SK-N-SH (cell line): ENCODE results near the gene C14orf180. TPM values are rescaled to one million over a fixed set of nuclear protein-coding genes. Genes with fewer than 3 reads are reported as not detected.

ENCODE experiments used
- CTCF ChIA-PET: fragments of 300-600, 350-600 bp; formaldehyde crosslinking; extraction: SDS; loops from one replicate; lab custom pipeline; 2021; lab: Yijun Ruan, JAX
- POLR2A ChIA-PET: fragments of 350-600 bp; sonication (Branson Sonifier 250); formaldehyde crosslinking; extraction: SDS; loops from one replicate; lab custom pipeline; 2020; ENCODE audit warnings: antibody characterized with exemption, inconsistent platforms; lab: Yijun Ruan, JAX
- DNase-seq: peaks from one replicate; pipeline ENCODE4 v3.0.0; 2012
- H2AFZ ChIP-seq: fragments of 200-600 bp; sonication (generic); 2 replicates; pipeline ENCODE4 v1.8.1; 2016; ENCODE audit warnings: antibody characterized with exemption, mild to moderate bottlenecking, low read depth
- H3F3A ChIP-seq: fragments of 200-600 bp; sonication (generic); replicated peaks from 2 replicates; pipeline ENCODE3; 2016; ENCODE audit warnings: antibody characterized with exemption, mild to moderate bottlenecking; ENCODE audit not compliant: insufficient read depth
- H3K27ac ChIP-seq, 2 experiments: fragments of 200-500 bp in 1 of 2; fragments of 200-600 bp in 1 of 2; sonication (Bioruptor generic) in 1 of 2; sonication (generic), shearing (Covaris generic) in 1 of 2; 2 replicates each; pipeline versions ENCODE4 v1.5.1 to v1.6.1; 2014 to 2016; ENCODE audit warnings: low read depth in 2 of 2, inconsistent platforms in 1 of 2, low read length in 1 of 2, mild to moderate bottlenecking in 1 of 2, mixed read lengths in 1 of 2
- H3K27me3 ChIP-seq: fragments of 200-600 bp; sonication (generic), shearing (Covaris generic); 2 replicates; pipeline ENCODE4 v1.6.1; 2016; ENCODE audit warnings: mixed run types; ENCODE audit not compliant: insufficient read depth
- H3K36me3 ChIP-seq, 2 experiments: fragments of 200-500 bp in 1 of 2; fragments of 200-600 bp in 1 of 2; sonication (Bioruptor generic) in 1 of 2; sonication (generic) in 1 of 2; replicated peaks in 1 of 2; 2 replicates each; pipeline versions ENCODE3 to v1.5.1; 2014 to 2016; ENCODE audit warnings: low read length in 1 of 2, mild to moderate bottlenecking in 1 of 2; ENCODE audit not compliant: insufficient read depth in 2 of 2, control insufficient read depth in 1 of 2
- H3K4me1 ChIP-seq, 2 experiments: fragments of 200-500 bp in 1 of 2; fragments of 200-600 bp in 1 of 2; sonication (Bioruptor generic) in 1 of 2; sonication (generic), shearing (Covaris generic) in 1 of 2; 2 replicates each; pipeline versions ENCODE4 v1.5.1 to v1.6.1; 2014 to 2016; ENCODE audit warnings: low read depth in 1 of 2, low read length in 1 of 2, mixed run types in 1 of 2; ENCODE audit not compliant: insufficient read depth in 2 of 2, control insufficient read depth in 1 of 2
- H3K4me2 ChIP-seq: fragments of 200-600 bp; sonication (generic), shearing (Covaris generic); 2 replicates; pipeline ENCODE4 v1.6.1; 2017; ENCODE audit warnings: mixed run types
- H3K4me3 ChIP-seq, 2 experiments: fragments of 200-500 bp in 1 of 2; fragments of 200-600 bp in 1 of 2; sonication (Bioruptor generic) in 1 of 2; sonication (generic), shearing (Covaris generic) in 1 of 2; 2 replicates each; pipeline versions ENCODE4 v1.5.1 to v1.8.1; 2014 to 2016; ENCODE audit warnings: low read depth in 2 of 2, inconsistent platforms in 1 of 2, low read length in 1 of 2, mild to moderate bottlenecking in 1 of 2, mixed read lengths in 1 of 2, moderate library complexity in 1 of 2
- H3K79me2 ChIP-seq: fragments of 200-600 bp; sonication (generic); 2 replicates; pipeline ENCODE4 v1.8.1; 2017; ENCODE audit warnings: mild to moderate bottlenecking; ENCODE audit not compliant: insufficient read depth
- H3K9ac ChIP-seq: fragments of 200-600 bp; sonication (generic); 2 replicates; pipeline ENCODE4 v1.6.1; 2017; ENCODE audit warnings: mixed run types
- H3K9me2 ChIP-seq: fragments of 200-600 bp; sonication (generic); 2 replicates; pipeline ENCODE4 v1.6.1; 2017; ENCODE audit warnings: mixed run types
- H3K9me3 ChIP-seq: fragments of 200-600 bp; sonication (generic); 2 replicates; pipeline ENCODE4 v1.6.1; 2017; ENCODE audit warnings: mixed run types, mild to moderate bottlenecking, moderate library complexity
- H4K20me1 ChIP-seq: fragments of 200-600 bp; sonication (generic); 2 replicates; pipeline ENCODE4 v1.6.1; 2017; ENCODE audit warnings: mild to moderate bottlenecking, mixed run types; ENCODE audit not compliant: insufficient read depth
- CHD2 ChIP-seq: fragments of 150-350 bp; IDR thresholded peaks from 2 replicates; pipeline ENCODE4 v1.6.1; 2018; ENCODE audit warnings: low read length; ENCODE audit not compliant: partially characterized antibody
- EP300 ChIP-seq, 2 experiments: IDR thresholded peaks; 2 replicates each; pipeline versions ENCODE4 v1.4.0 to v1.6.1; 2012; ENCODE audit warnings: borderline replicate concordance in 1 of 2, low read depth in 1 of 2, low read length in 1 of 2
- FOXM1 ChIP-seq: IDR thresholded peaks from 2 replicates; pipeline ENCODE4 v1.4.0; 2012; ENCODE audit warnings: low read depth, mild to moderate bottlenecking
- GABPA ChIP-seq: IDR thresholded peaks from 2 replicates; pipeline ENCODE4 v1.4.0; 2012; ENCODE audit warnings: low read depth, mild to moderate bottlenecking
- JUND ChIP-seq: IDR thresholded peaks from 2 replicates; pipeline ENCODE4 v1.4.0; 2012
- NRF1 ChIP-seq: IDR thresholded peaks from 2 replicates; pipeline ENCODE4 v1.6.1; 2012; ENCODE audit warnings: low read depth, mild to moderate bottlenecking, low read length
- RXRA ChIP-seq: IDR thresholded peaks from 2 replicates; pipeline ENCODE4 v1.4.0; 2012; ENCODE audit warnings: low read depth, mild to moderate bottlenecking, borderline replicate concordance
- SIN3A ChIP-seq: IDR thresholded peaks from 2 replicates; pipeline ENCODE4 v1.6.1; 2012; ENCODE audit warnings: low read depth, mild to moderate bottlenecking, low read length, moderate library complexity, borderline replicate concordance
- SMC3 ChIP-seq: IDR thresholded peaks from 2 replicates; pipeline ENCODE4 v1.6.1; 2012; ENCODE audit warnings: low read depth, low read length, improper control_type of control experiment
- TCF12 ChIP-seq: IDR thresholded peaks from 2 replicates; pipeline ENCODE4 v1.4.0; 2012
- YY1 ChIP-seq: IDR thresholded peaks from 2 replicates; pipeline ENCODE4 v1.4.0; 2012; ENCODE audit warnings: low read depth, mild to moderate bottlenecking
- WGBS: methylation state at CpG from one replicate; pipeline ENCODE4 v1.1.6; 2017; ENCODE audit warnings: low lambda C conversion rate; 5-methylcytosine and 5-hydroxymethylcytosine counted together
- polyA plus RNA-seq, 3 experiments: library from polyadenylated mRNA; depleted of rRNA; stranded (reverse); fragments of >200 nt; gene quantifications; 2 replicates each; pipeline ENCODE4 v1.2.3, GENCODE V29; 2012
- TF ChIP-seq, protein P1 (sequence below): fragments of 150-350 bp; IDR thresholded peaks from 2 replicates; pipeline ENCODE4 v1.6.1; 2017; ENCODE audit warnings: antibody characterized with exemption, low read length, low read depth, borderline replicate concordance
- TF ChIP-seq, protein P2 (sequence below): IDR thresholded peaks from 2 replicates; pipeline ENCODE4 v1.4.0; 2012; ENCODE audit warnings: low read depth, borderline replicate concordance
- TF ChIP-seq, protein P3 (sequence below): IDR thresholded peaks from 2 replicates; pipeline ENCODE4 v1.4.0; 2012; ENCODE audit warnings: low read depth
- TF ChIP-seq, protein P4 (sequence below): IDR thresholded peaks from 2 replicates; pipeline ENCODE4 v1.4.0; 2012; ENCODE audit warnings: low read depth, borderline replicate concordance

The C14orf180 gene
- polyA plus RNA-seq, 1 of the 3 experiments (the other 2 are of a cell fraction) = not detected

DNA sequence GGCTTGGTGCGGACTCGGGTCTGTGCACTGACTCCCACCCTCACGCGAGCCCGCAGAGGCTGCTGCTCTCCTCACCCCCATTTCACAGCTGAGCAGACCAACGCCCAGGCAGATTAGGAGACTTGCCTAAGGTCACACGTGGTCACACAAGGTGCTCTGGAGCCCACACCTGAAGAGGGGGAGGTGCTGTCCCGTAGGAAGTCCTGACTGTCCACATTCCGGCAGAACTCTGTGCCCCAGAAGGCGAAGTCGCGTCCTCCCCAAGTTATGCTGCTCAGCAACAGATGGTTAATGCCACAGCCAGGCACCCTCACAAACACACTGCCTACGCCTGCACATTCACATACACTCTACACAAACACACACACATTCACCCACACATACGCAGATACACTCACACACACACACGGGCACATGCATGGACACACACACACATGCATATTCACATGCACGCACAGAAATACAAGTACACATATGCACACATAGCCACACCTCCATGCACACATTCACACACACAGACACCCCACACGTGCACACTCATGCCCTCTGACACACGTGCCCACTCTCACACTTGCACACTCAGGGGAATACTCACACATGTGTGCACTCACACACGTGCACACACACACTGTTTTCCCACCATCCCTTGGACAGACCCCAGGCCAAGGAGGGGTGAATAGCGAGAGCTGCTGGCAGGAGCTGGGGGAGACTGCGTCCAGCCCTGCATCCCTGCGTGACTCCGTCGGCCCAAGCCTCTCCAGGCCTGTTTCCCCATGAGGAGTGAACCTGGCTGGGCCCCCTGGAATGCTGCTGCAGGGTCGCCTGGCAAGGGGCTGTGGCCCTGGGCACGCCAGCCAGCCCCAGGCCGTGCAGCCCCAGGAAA, 4.1 kb downstream of the C14orf180 start:
- no peaks in the 10 kb centered on the region for H3K27me3 ChIP-seq
- CTCF ChIA-PET = interaction anchor here (0.5 to 8.5 kb wide), 4 partner anchors 10 to 446 kb away, joined by 3 to 96 read pairs (median 10); no protein-coding TSS in a partner anchor

More for the DNA sequence above, 4.1 kb downstream of the C14orf180 start:
- Histone ChIP-seq H3K4me2 (no peak overlapping the region), H3F3A (no peaks in the 10 kb centered on the region), H3K4me3 (no peak overlapping the region), H2AFZ (no peak overlapping the region), H3K9me3 (no peaks in the 10 kb centered on the region), H4K20me1 (no peaks in the 10 kb centered on the region), H3K27ac (peak overlapping the region in 1 of 2 experiments; percentile 97; a peak in 2 of 4 replicates), H3K9ac (no peak overlapping the region), H3K79me2 (no peaks in the 10 kb centered on the region), H3K36me3 (no peaks in the 10 kb centered on the region), H3K4me1 (peaks cover 0 to 98% of the 10 kb centered on the region in 2 experiments; a peak in 1 of 4 replicates), H3K9me2 (no peaks in the 10 kb centered on the region)
- TF ChIP-seq CHD2 (no peak), SIN3A (no peak), NRF1 (no peak), EP300 (IDR thresholded peaks at IDR 0.05; ENCODE audit: borderline replicate concordance in 1 of 2, low read depth in 1 of 2, low read length in 1 of 2) (no peak), GABPA (no peak), FOXM1 (no peak), YY1 (no peak), RXRA (no peak), TCF12 (no peak), SMC3 (no peak), JUND (no peak)
- TF ChIP-seq, protein P1, sequence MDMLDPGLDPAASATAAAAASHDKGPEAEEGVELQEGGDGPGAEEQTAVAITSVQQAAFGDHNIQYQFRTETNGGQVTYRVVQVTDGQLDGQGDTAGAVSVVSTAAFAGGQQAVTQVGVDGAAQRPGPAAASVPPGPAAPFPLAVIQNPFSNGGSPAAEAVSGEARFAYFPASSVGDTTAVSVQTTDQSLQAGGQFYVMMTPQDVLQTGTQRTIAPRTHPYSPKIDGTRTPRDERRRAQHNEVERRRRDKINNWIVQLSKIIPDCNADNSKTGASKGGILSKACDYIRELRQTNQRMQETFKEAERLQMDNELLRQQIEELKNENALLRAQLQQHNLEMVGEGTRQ = no peak
- TF ChIP-seq, protein P2, sequence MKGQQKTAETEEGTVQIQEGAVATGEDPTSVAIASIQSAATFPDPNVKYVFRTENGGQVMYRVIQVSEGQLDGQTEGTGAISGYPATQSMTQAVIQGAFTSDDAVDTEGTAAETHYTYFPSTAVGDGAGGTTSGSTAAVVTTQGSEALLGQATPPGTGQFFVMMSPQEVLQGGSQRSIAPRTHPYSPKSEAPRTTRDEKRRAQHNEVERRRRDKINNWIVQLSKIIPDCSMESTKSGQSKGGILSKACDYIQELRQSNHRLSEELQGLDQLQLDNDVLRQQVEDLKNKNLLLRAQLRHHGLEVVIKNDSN = no peak
- TF ChIP-seq, protein P3, sequence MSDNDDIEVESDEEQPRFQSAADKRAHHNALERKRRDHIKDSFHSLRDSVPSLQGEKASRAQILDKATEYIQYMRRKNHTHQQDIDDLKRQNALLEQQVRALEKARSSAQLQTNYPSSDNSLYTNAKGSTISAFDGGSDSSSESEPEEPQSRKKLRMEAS = no peak
- TF ChIP-seq, protein P4, sequence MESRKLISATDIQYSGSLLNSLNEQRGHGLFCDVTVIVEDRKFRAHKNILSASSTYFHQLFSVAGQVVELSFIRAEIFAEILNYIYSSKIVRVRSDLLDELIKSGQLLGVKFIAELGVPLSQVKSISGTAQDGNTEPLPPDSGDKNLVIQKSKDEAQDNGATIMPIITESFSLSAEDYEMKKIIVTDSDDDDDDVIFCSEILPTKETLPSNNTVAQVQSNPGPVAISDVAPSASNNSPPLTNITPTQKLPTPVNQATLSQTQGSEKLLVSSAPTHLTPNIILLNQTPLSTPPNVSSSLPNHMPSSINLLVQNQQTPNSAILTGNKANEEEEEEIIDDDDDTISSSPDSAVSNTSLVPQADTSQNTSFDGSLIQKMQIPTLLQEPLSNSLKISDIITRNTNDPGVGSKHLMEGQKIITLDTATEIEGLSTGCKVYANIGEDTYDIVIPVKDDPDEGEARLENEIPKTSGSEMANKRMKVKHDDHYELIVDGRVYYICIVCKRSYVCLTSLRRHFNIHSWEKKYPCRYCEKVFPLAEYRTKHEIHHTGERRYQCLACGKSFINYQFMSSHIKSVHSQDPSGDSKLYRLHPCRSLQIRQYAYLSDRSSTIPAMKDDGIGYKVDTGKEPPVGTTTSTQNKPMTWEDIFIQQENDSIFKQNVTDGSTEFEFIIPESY = no peak
- no peak for DNase-seq
- 46% methylated on average over 11 of the region's 27 CpGs for WGBS
- POLR2A ChIA-PET = no interaction called here
